ENCODE results near the gene TRIM59.

TRIM59 gene, protein sequence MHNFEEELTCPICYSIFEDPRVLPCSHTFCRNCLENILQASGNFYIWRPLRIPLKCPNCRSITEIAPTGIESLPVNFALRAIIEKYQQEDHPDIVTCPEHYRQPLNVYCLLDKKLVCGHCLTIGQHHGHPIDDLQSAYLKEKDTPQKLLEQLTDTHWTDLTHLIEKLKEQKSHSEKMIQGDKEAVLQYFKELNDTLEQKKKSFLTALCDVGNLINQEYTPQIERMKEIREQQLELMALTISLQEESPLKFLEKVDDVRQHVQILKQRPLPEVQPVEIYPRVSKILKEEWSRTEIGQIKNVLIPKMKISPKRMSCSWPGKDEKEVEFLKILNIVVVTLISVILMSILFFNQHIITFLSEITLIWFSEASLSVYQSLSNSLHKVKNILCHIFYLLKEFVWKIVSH

DNA sequence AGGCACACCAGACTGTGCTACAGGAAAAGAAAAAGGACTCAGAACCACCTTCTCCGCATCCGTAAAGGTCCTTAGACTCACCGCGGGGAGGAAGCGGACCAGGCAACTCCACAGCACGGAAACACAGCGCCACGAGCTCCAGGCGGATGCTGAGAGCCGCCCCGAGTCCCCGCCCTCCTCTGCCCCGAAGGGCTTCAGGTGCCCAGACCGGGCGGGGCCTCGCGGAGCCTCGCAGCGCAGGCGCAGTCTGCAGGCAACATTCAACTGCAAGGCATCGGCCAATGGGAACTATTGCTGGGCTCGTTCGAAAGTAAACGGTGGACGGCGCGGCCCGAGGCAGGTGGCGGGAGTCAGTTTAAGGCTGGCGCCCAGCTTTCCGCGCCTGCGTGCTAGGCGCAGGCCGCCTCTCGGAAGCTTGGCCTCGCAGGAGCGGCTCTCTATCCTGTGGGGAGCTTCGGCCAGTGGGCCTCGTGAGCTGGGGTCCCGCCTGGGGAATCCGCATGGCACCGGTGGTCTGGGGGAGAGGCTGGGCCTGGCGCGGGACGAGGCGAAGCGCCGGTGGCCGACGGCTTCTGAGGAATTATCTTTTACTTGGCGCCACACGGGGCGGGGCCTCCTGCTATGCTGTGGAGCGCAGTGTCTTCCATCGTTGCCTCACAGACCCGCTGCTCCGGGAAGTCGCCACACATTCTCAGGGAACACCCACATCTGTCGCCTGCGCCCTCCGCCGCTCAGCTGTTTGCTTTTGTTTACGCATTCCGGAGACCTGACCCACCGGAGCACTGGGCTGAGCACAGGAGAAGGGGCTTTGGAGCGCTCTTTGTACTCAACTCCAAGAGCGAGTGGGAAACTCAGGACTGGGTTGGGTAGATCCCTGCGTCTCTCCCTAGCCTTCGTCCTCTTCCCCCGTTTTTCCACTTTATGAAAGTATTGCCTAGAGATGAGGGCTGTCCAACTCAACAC lies at the start of gene TRIM59:
Gene TRIM59, minus strand, starts transcription at position 151 of the 963 bp plus-strand sequence. CDS start 10,603 bp downstream, outside the sequence.
- peak; percentile 98 for DNase-seq

- no peak for DNase-seq
Measured at GRCh38 chr3:160498202-160498601, 48.6 kb upstream of the TRIM59 start.

DNA sequence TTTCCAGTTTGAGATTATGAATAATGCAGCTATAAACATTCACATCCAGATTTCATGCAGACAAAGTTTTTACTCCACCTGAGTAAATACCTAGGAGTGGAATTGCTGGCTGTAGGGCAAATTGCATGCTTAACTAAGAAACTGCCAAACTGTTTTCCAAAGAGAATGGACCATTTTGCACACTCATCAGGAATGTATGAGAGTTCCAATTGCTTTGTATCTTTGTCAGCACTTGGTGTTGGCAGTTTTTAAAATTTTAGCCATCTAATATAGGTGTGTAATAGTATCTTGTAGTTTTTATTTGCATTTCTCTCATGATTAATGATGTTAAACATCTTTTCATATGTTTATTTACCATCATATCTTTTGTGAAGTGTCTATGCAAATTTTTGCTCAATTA lies 40.6 kb upstream of the TRIM59 start:
- no peak for DNase-seq

GRCh38 chr3:160486459-160486869 lies 36.9 kb upstream of the TRIM59 start:
- peak; percentile 32 for DNase-seq

DNA sequence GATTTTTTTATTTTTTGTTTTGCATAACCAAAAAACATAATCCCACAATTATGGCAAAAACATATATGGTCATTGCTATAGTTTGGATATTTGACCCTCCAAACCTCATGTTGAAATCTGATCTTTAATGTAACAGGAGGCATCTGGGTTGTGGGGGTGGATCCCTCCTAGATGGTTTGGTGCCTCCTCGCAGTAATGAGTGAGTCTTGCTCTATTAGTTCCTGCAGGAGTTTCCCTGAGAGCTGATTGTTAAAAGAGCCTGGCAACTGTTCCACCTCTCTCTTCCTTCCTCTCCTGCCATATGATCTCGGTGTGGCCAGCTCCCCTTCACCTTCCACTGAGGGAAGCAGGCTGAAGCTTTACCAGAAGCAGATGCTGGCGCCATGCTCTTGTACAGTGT lies 33.2 kb upstream of the TRIM59 start:
- DNase-seq = no peak

- DNase-seq = no peak
Measured at GRCh38 chr3:160481856-160482255, 32.3 kb upstream of the TRIM59 start.

DNA sequence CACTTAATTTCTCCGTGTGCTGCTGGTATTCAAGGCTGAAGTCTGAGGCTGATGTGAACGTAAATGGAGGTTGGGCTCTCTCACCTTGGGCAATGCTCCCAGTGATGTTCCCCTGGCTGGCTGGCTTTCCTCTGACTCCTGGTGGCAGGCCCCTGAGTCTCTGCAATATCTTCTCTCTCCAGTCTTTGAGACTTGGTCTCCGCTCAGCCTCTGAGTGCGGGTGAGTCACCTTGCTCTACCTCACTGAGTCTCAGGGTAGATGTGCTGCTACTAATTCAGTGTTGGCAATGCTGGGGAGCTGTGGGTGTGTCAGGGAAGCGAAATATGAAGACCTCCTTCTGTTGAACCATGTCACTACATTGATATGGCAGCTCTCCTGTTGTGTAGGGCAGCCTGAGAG lies 31.3 kb upstream of the TRIM59 start:
- DNase-seq = no peak

DNA sequence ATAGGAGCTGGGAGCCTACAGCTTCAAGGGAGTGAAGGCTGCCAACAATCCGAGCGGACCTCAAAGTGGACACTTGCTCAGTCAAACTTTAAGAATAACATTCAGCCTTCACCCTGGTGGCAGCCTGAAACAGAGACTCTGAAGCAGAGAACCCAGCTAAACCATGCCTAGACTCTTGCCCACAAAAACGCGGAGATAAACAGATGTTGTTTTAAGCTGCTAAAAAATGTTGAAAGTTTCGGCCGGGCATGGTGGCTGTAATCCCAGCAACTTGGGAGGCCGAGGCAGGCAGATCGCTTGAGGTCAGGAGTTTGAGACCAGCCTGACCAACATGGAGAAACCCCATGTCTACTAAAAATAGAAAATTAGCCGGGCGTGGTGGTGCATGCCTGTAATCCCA lies 29.8 kb upstream of the TRIM59 start:
- DNase-seq = no peak

- no peak for DNase-seq
Measured at GRCh38 chr3:160478338-160478737, 28.8 kb upstream of the TRIM59 start.

GRCh38 chr3:160477750-160478149 lies 28.2 kb upstream of the TRIM59 start:
- DNase-seq = no peak

GRCh38 chr3:160475884-160476283 lies 26.3 kb upstream of the TRIM59 start:
- DNase-seq = no peak

DNA sequence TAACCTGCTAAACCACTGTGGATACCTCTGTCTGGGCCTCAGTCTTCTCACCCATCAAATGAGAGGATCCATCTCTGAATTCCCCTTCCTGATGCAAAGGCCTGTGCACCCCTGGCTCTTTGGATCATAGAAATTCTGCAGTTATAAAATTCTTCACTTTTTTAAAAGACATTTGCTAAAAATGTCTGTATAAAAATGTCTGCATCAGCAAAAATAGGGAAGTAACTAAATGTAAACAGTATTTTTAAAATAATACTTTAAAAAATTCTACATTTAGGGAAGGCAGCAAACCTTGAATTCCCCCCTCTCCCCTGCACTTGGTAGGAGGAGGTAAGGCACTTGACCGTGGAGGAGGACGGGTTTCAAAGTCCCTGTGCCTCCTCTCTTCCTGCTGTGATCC lies 25.6 kb upstream of the TRIM59 start:
- no peak for DNase-seq

- DNase-seq = no peak
Measured at GRCh38 chr3:160474416-160474838, 24.8 kb upstream of the TRIM59 start.

DNA sequence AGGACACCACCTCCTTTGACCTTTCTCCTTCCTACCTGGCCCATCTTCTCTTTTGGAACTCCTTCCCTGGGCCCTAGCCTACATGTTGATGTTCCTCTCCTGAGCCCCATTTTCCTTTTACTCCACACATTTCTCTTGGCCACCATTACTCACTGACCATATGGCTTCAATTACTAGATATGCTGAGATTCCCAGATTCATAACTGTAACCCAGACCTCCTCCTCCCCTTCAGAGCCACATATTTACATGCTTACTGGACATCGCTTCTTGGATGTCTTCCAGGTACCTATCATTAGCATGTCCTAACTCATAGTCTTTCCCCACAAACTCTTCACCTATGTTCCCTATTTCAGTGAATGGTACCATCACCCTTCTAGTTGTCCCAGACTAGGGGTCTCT lies 24.4 kb upstream of the TRIM59 start:
- no peak for DNase-seq

GRCh38 chr3:160473221-160473620 lies 23.6 kb upstream of the TRIM59 start:
- no peak for DNase-seq

GRCh38 chr3:160472344-160472743 lies 22.8 kb upstream of the TRIM59 start:
- DNase-seq = no peak

DNA sequence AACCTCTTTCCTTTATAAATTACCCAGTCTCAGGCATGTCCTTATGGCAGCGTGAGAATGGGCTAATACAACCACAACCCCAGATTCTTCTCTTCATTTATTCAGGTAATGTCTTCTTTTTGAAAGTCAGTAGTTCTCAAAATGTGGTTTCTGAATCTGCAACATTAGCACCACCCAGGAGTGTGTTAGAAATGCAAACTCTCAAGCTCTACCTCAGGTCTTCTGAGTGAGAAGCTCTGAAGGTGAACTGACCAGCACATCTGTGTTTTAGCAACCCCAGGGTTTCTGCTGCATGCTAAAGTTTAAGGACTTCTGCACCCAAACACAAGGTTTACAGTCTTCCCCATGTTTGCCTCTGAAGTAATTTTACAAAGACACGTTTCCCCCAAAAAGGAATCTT lies 22.3 kb upstream of the TRIM59 start:
- DNase-seq = no peak

- DNase-seq = no peak
Measured at GRCh38 chr3:160470181-160470580, 20.6 kb upstream of the TRIM59 start.

GRCh38 chr3:160464971-160465370 lies 15.4 kb upstream of the TRIM59 start:
- DNase-seq = no peak

- DNase-seq = no peak
Measured at GRCh38 chr3:160464321-160464720, 14.7 kb upstream of the TRIM59 start.

- no peak for DNase-seq
Measured at GRCh38 chr3:160460033-160460432, 10.4 kb upstream of the TRIM59 start.

- no peak for DNase-seq
Measured at GRCh38 chr3:160459450-160459970, 9.9 kb upstream of the TRIM59 start.

DNA sequence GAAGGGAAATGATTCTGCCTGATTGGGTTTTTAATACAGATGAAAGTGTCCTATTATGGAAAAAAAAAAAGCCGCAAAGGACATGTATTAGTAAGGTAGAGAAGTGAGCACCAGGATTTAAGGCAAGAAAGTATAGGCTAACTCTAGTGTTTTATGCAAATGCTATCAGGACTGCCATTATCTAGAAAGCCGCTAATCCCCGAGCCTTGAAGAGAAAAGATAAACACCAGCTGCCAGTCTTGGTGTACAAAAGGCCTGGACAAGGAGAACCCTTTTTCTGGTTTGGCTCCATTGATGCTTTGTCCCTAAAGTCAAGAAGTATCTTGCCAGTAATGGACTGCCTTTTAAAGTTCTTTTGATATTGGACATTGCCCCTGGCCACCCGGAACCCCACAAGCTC lies 8.6 kb upstream of the TRIM59 start:
- no peak for DNase-seq

GRCh38 chr3:160455846-160456245 lies 6.3 kb upstream of the TRIM59 start:
- DNase-seq = no peak

Data from CD4-positive, alpha-beta T cell treated with Interleukin-12 subunit alpha and Interleukin-12 subunit beta, for 1 hour (primary cell).